ENCODE results near the gene TSPEAR. TPM values are rescaled to one million over a fixed set of nuclear protein-coding genes. Genes with fewer than 3 reads are reported as not detected.

The TSPEAR gene
- total RNA-seq, 1 experiment from 2014 or later, result not detected

GRCh38 chr21:44449473-44450363 is 261.7 kb downstream of the TSPEAR start:
- intact Hi-C loops (cut with micrococcal nuclease; ENCODE audit: unreplicated experiment), result no loop called here
- in situ Hi-C loops (cut with HindIII; ENCODE audit: low pct_unique_long_range_greater_than_20kb, low sequenced_read_pairs), result no loop called here
- POLR2A ChIA-PET, result no interaction called here
- H3K27me3 ChIP-seq (ENCODE audit: control insufficient read depth, insufficient read depth, low read length), result no peaks in the 10 kb centered on the region; the same call in 1 of the 2 replicates
- H3K36me3 ChIP-seq (ENCODE audit: control insufficient read depth, insufficient read depth, low read length), result no peaks in the 10 kb centered on the region
- CTCF ChIA-PET, result no interaction called here
- H3K4me3 ChIP-seq (ENCODE audit: low read depth in 2 of 2, low read length in 2 of 2), result no peak overlapping the region
- H3K27ac ChIP-seq (ENCODE audit: low read length), result no peak overlapping the region
- no peak for DNase-seq (ENCODE audit: low read depth, low spot score)
- no peaks in the 10 kb centered on the region for H3K9me3 ChIP-seq (ENCODE audit: control insufficient read depth, insufficient read depth, low read depth, low read length)
- no peak for TF ChIP-seq SIN3A (IDR thresholded peaks at IDR 0.05; ENCODE audit: borderline replicate concordance, insufficient read depth, low read depth, low read length)
- no peak for TF ChIP-seq TCF7L2 (IDR thresholded peaks at IDR 0.05; ENCODE audit: low read depth, low read length)
- TF ChIP-seq CTCF (IDR thresholded peaks at IDR 0.05), result no peak
- TF ChIP-seq REST (IDR thresholded peaks at IDR 0.05; ENCODE audit: insufficient read depth in 1 of 2, low read depth in 2 of 2, low read length in 1 of 2), result no peak
- BruUV-seq (replicated peaks), result no TSS peak
- peak; percentile 48; the same call in 1 of the 2 replicates for ATAC-seq
- no peaks in the 10 kb centered on the region for H3K4me1 ChIP-seq (ENCODE audit: control insufficient read depth, insufficient read depth, low read length)

DNA sequence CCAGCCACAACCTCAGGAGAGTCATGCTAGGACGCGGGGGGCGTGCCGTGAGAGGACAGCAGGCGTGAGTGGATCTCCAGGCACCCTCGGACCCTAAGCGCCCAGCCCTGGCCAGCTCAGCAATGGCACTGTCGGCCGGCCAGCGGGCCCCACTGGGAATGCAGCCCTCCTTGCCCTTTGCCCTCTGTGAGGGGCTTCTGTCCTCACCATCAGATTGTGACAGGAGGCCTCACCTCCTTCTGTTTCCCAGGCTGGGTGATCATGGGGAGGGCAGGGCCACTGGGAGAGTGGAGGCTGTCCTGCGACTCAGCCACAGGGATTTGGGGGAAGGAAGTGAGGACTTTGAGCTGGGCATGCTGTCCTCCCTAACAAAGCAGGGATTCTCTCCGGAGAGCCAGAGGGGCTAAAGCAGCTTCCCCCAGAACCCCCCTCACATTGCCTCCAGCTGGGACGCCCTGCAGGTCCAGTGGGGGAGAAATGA is 262.7 kb downstream of the TSPEAR start:
- Histone ChIP-seq H3K9me3 (ENCODE audit: control insufficient read depth, insufficient read depth, low read depth, low read length) (no peaks in the 10 kb centered on the region), H3K27me3 (ENCODE audit: control insufficient read depth, insufficient read depth, low read length) (no peaks in the 10 kb centered on the region; the same call in 1 of the 2 replicates), H3K36me3 (ENCODE audit: control insufficient read depth, insufficient read depth, low read length) (no peaks in the 10 kb centered on the region), H3K27ac (ENCODE audit: low read length) (no peak overlapping the region), H3K4me1 (ENCODE audit: control insufficient read depth, insufficient read depth, low read length) (no peaks in the 10 kb centered on the region), H3K4me3 (ENCODE audit: low read depth in 2 of 2, low read length in 2 of 2) (no peak overlapping the region)
- DNase-seq (ENCODE audit: low read depth, low spot score) (no peak), ATAC-seq (no peak)
- ChIA-PET POLR2A (no interaction called here), CTCF (no interaction called here)
- intact Hi-C loops (cut with micrococcal nuclease; ENCODE audit: unreplicated experiment), result no loop called here
- TF ChIP-seq POLR2AphosphoS5 (IDR thresholded peaks at IDR 0.05; ENCODE audit: low read depth, low read length) (no peak), SIN3A (IDR thresholded peaks at IDR 0.05; ENCODE audit: borderline replicate concordance, insufficient read depth, low read depth, low read length) (no peak), CTCF (IDR thresholded peaks at IDR 0.05) (no peak), TCF7L2 (IDR thresholded peaks at IDR 0.05; ENCODE audit: low read depth, low read length) (no peak), REST (IDR thresholded peaks at IDR 0.05; ENCODE audit: insufficient read depth in 1 of 2, low read depth in 2 of 2, low read length in 1 of 2) (no peak)
- in situ Hi-C loops (cut with HindIII; ENCODE audit: low pct_unique_long_range_greater_than_20kb, low sequenced_read_pairs), result no loop called here
- no TSS peak for BruUV-seq (replicated peaks)
